Aorta (tissue), 5 donors: Measurements from ENCODE around the gene FITM2. TPM values are rescaled to one million over a fixed set of nuclear protein-coding genes. Genes with fewer than 3 reads are reported as not detected.

Source experiments
- ATAC-seq: fragments of 200-7000 bp; cut with Tn5 transposase; one replicate; pipeline ENCODE4 v1.9.1; 2022; ENCODE audit warnings: moderate library complexity; ENCODE audit not compliant: low FRiP score
- DNase-seq, 2 donors: peaks; one replicate each; pipeline ENCODE4 v3.0.0-alpha.2; 2020
- H3K27ac ChIP-seq, 2 donors: one replicate each; pipeline ENCODE4 v1.5.1; 2013; ENCODE audit warnings: low read length in 2 of 2, mild to moderate bottlenecking in 2 of 2, moderate library complexity in 2 of 2, control low read depth in 1 of 2, inconsistent platforms in 1 of 2, low read depth in 1 of 2
- H3K27me3 ChIP-seq, 2 donors: one replicate each; pipeline ENCODE4 v1.6.1; 2013; ENCODE audit warnings: control low read depth in 1 of 2, low read length in 1 of 2, mild to moderate bottlenecking in 1 of 2, moderate library complexity in 1 of 2; ENCODE audit not compliant: insufficient read depth in 2 of 2, control insufficient read depth in 1 of 2
- H3K36me3 ChIP-seq, 2 donors: one replicate each; pipeline ENCODE4 v1.6.1; 2013; ENCODE audit warnings: control low read depth in 1 of 2, low read length in 1 of 2, mild to moderate bottlenecking in 1 of 2; ENCODE audit not compliant: insufficient read depth in 2 of 2, control insufficient read depth in 1 of 2
- H3K4me1 ChIP-seq, 2 donors: one replicate each; pipeline ENCODE4 v1.6.1; 2013; ENCODE audit warnings: low read length in 2 of 2, control low read depth in 1 of 2, mild to moderate bottlenecking in 1 of 2, moderate library complexity in 1 of 2; ENCODE audit not compliant: insufficient read depth in 2 of 2, control insufficient read depth in 1 of 2
- H3K4me3 ChIP-seq, 2 donors: one replicate each; pipeline ENCODE4 v1.5.1; 2013; ENCODE audit warnings: low read length in 2 of 2, control low read depth in 1 of 2, mild to moderate bottlenecking in 1 of 2
- H3K9me3 ChIP-seq: one replicate; pipeline ENCODE4 v1.6.1; 2013; ENCODE audit warnings: mild to moderate bottlenecking, low read length; ENCODE audit not compliant: control insufficient read depth
- WGBS, 2 donors: extraction: QIAGEN DNeasy Blood & Tissue Kit; methylation state at CpG; one replicate each; pipeline ENCODE4 v1.1.7; 2013; 5-methylcytosine and 5-hydroxymethylcytosine counted together
- intact Hi-C, 2 donors: fragments of 100-400 bp; cut with DNase I; formaldehyde crosslinking; loops; one replicate each; pipeline versions ENCODE4 v1.14.2 to v1.15.0; 2022
- polyA plus RNA-seq, 2 donors: library from polyadenylated mRNA; stranded (reverse); fragments of 200-250 nt; gene quantifications; one replicate each; pipeline ENCODE4 v1.2.3, GENCODE V29; 2013
- total RNA-seq, 2 donors: library from RNA; stranded (reverse); fragmentation: NEBNext Ultra II Directional; extraction: Animal tissue kit (Norgen Biotek cat#: 25700); gene quantifications; one replicate each; pipeline ENCODE4 v1.2.1, GENCODE V29; 2021
- donor health status: healthy with polysubstance abuse.
- donor health status: Bipolar disorder and iron deficiency.
- donor health status: DM: no; HTN: no; CAD: no.
- donor health status: DM: no; HTN: no; CAD: no.
- donor health status: DM: yes; HTN: yes; CAD: no.

FITM2 gene
- total and polyA plus RNA-seq, 4 donors: 2.9 to 6.6 (median 5.1) TPM

DNA sequence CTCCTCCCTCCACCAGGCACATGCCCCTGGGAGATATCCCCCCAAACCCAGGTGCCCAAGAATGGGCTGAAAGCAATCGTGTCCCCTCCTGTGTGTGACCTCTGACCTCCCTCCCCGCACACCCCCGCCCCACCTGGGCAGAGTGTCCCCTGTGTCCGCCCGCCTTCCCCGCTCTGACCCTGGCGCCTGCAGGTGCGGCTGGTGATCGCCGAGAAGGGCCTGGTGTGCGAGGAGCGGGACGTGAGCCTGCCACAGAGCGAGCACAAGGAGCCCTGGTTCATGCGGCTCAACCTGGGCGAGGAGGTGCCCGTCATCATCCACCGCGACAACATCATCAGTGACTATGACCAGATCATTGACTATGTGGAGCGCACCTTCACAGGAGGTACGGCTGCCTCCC, 54.0 kb downstream of the FITM2 start:
- DNase-seq (no peak), ATAC-seq (no peak)
- H3K4me3 ChIP-seq: no peak overlapping the region
- H3K36me3 ChIP-seq: no peaks in the 10 kb centered on the region
- H3K27ac ChIP-seq: no peak overlapping the region
- no peaks in the 10 kb centered on the region for H3K4me1 ChIP-seq
- intact Hi-C loops: no loop called here
- no peaks in the 10 kb centered on the region for H3K9me3 ChIP-seq
- 90 to 92% methylated on average over 21 of the region's 21 CpGs for WGBS, 2 donors
- H3K27me3 ChIP-seq: no peaks in the 10 kb centered on the region

DNA sequence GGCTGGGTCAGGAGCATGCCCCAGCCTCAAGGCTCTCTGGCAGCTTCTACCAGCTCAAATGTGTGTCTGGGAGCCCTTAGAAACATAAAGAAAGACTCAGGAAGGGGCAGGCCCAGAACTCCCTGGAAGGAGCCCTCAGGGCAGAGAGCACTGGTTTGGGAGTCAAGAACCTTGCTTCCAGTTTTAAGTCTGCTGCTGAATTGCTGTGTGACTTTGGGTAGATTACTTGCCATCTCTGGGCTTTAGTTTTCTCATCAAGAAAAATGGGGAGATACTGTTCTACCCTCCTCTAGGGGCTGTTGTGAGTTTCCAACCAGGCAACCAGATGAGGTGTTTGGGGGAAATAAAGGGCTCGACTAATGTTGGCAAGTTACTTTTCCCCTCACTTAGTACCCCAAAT, 55.1 kb downstream of the FITM2 start:
- no peaks in the 10 kb centered on the region for H3K36me3 ChIP-seq
- WGBS, 2 donors: 92 to 97% methylated on average over 1 of the region's 1 CpG
- no peak for DNase-seq
- no peak overlapping the region for H3K27ac ChIP-seq
- H3K27me3 ChIP-seq: no peaks in the 10 kb centered on the region
- H3K4me1 ChIP-seq: no peaks in the 10 kb centered on the region
- H3K9me3 ChIP-seq: no peaks in the 10 kb centered on the region
- no peak overlapping the region for H3K4me3 ChIP-seq
- ATAC-seq: no peak
- intact Hi-C loops: no loop called here

DNA sequence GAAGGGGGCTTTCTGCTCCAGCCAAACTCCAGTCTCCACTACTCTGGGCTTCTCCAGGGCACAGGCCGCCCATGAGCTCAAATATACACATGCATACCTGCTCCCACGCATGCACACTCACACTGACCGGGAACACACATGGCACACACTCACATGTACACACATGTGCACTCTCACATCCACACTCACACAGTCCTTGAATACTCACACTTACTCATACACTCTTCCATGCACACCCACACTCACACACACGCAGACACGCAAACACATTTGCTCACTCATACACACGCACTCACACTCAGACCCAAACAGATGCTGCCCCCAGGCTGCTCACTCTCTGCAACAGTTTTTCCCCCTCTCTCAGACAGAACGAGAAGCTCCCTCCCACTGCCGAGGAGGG, 56.9 kb downstream of the FITM2 start:
- WGBS, 2 donors: 86 to 88% methylated on average over 8 of the region's 8 CpGs
- intact Hi-C loops: no loop called here

GRCh38 chr20:44253528-44253927, 57.5 kb downstream of the FITM2 start:
- Histone ChIP-seq H3K9me3 (no peaks in the 10 kb centered on the region), H3K36me3 (no peaks in the 10 kb centered on the region), H3K27me3 (no peaks in the 10 kb centered on the region), H3K27ac (no peak overlapping the region), H3K4me3 (no peak overlapping the region), H3K4me1 (no peaks in the 10 kb centered on the region)
- intact Hi-C loops: no loop called here
- no peak for ATAC-seq
- DNase-seq: peak in 1 of 2 donors; percentile 72
- WGBS, 2 donors: 76 to 87% methylated on average over 3 of the region's 3 CpGs

More for the DNA sequence above, 56.9 kb downstream of the FITM2 start:
- H3K27me3 ChIP-seq: no peaks in the 10 kb centered on the region
- DNase-seq (peak in 1 of 2 donors; percentile 53), ATAC-seq (no peak)
- no peak overlapping the region for H3K27ac ChIP-seq
- H3K36me3 ChIP-seq: no peaks in the 10 kb centered on the region
- no peak overlapping the region for H3K4me3 ChIP-seq
- no peaks in the 10 kb centered on the region for H3K4me1 ChIP-seq
- no peaks in the 10 kb centered on the region for H3K9me3 ChIP-seq

Other genes starting within 250 kb of the FITM2 start
- 100 to 1,000 TPM in 1 of 2 donors, 10 to 100 TPM in 1; 63.3 to 140 TPM for gene JPH2, start 124.0 kb downstream of the FITM2 start, total RNA-seq
- gene JPH2, start 124.0 kb downstream of the FITM2 start, polyA plus RNA-seq: 10 to 100 TPM; 12.8 to 19.4 TPM
- 10 to 100 TPM; 26.7 to 34.2 TPM for gene OSER1, start 100.4 kb downstream of the FITM2 start, total RNA-seq
- 10 to 100 TPM; 29.2 to 54.1 TPM for gene OSER1, start 100.4 kb downstream of the FITM2 start, polyA plus RNA-seq
- not detected for gene GDAP1L1, start 63.9 kb downstream of the FITM2 start, total RNA-seq
- gene GDAP1L1, start 63.9 kb downstream of the FITM2 start, polyA plus RNA-seq: not detected
- not detected for gene R3HDML, start 25.8 kb upstream of the FITM2 start, total RNA-seq
- gene R3HDML, start 25.8 kb upstream of the FITM2 start, polyA plus RNA-seq: not detected
- not detected for gene HNF4A, start 44.5 kb upstream of the FITM2 start, total RNA-seq
- 10 to 100 TPM in 1 of 2 donors, under 1 TPM in 1; 0.05 to 11.8 TPM for gene HNF4A, start 44.5 kb upstream of the FITM2 start, polyA plus RNA-seq
- gene TTPAL, start 164.7 kb upstream of the FITM2 start, total RNA-seq: 10 to 100 TPM in 1 of 2 donors, 1 to 10 TPM in 1; 7.6 to 11.8 TPM
- 1 to 10 TPM; 1.8 to 4.2 TPM for gene TTPAL, start 164.7 kb upstream of the FITM2 start, polyA plus RNA-seq
- gene SERINC3, start 210.9 kb upstream of the FITM2 start, total RNA-seq: 100 to 1,000 TPM; 131 to 134 TPM
- gene SERINC3, start 210.9 kb upstream of the FITM2 start, polyA plus RNA-seq: 10 to 100 TPM; 47.1 to 77.7 TPM